GM12873 (cell line): ENCODE results near the gene FBXW8.

Experiments
- CTCF ChIP-seq: IDR thresholded peaks from 2 replicates; pipeline ENCODE4 v1.5.1; 2012; ENCODE audit warnings: low read depth, mild to moderate bottlenecking, moderate library complexity, low read length, control low read depth; ENCODE audit not compliant: insufficient read depth; ENCODE audit errors: missing control alignments

The FBXW8 gene

GRCh38 chr12:117064596-117064995 lies 153.8 kb downstream of the FBXW8 start:
- no peak for TF ChIP-seq CTCF

GRCh38 chr12:117067016-117067415 lies 156.3 kb downstream of the FBXW8 start:
- TF ChIP-seq CTCF, result no peak

- no peak for TF ChIP-seq CTCF
Measured at GRCh38 chr12:117067638-117068037, 156.9 kb downstream of the FBXW8 start.

GRCh38 chr12:117068492-117068891 lies 157.7 kb downstream of the FBXW8 start:
- TF ChIP-seq CTCF, result no peak

- no peak for TF ChIP-seq CTCF
Measured at GRCh38 chr12:117069101-117069797, 158.5 kb downstream of the FBXW8 start.

GRCh38 chr12:117069926-117070900 lies 159.5 kb downstream of the FBXW8 start:
- no peak for TF ChIP-seq CTCF

- no peak for TF ChIP-seq CTCF
Measured at GRCh38 chr12:117071009-117071408, 160.3 kb downstream of the FBXW8 start.
